Measurements from ENCODE around the gene AP3D1.
"Not testable (repeated sequence)": the region's sequence is repeated elsewhere in the genome, so short reads cannot be mapped to it uniquely, and the experiment has no call there.

Gene AP3D1

GRCh38 chr19:2142173-2142829 is 9.1 kb downstream of the AP3D1 start:
- TF ChIP-seq POU2F2 (IDR thresholded peaks at IDR 0.05; ENCODE audit: low read depth, low read length) (no peak), PAX5 (IDR thresholded peaks at IDR 0.05; ENCODE audit: insufficient read depth, low read length, severe bottlenecking) (no peak), POLR2A (IDR thresholded peaks at IDR 0.05; ENCODE audit: low read depth, low read length) (no peak), SPI1 (IDR thresholded peaks at IDR 0.05; ENCODE audit: low read depth, low read length) (no peak), POLR2AphosphoS5 (IDR thresholded peaks at IDR 0.05; ENCODE audit: low read depth, low read length) (no peak), TAF1 (IDR thresholded peaks at IDR 0.05; ENCODE audit: low read depth, low read length) (no peak)
- FAIRE-seq (no peak), DNase-seq (ENCODE audit: insufficient read length, low spot score) (no peak)

DNA sequence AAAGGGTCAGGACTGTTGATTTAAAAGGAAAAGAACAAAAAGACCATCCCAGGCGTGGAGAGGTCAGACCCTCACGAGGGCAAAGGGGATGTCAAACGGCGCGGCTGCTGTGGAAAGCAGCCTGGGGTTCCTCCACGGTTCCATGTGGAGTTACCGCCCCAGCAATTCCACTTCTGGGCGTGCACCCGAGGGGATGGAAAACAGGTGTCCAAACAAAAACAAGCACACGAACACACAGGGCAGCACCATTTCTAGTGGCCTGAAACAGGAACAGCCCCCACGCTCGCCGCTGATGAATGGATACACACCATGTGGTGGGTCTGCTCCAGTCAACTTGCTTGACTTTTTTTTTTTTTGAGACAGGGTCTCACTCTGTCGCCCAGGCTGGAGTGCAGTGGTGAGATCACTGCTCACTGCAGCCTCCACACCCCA is 11.2 kb downstream of the AP3D1 start:
- no peak for FAIRE-seq
- DNase-seq (ENCODE audit: insufficient read length, low spot score): no peak
- TF ChIP-seq SPI1 (IDR thresholded peaks at IDR 0.05; ENCODE audit: low read depth, low read length) (no peak), POLR2AphosphoS5 (IDR thresholded peaks at IDR 0.05; ENCODE audit: low read depth, low read length) (no peak; the same call in 1 of the 2 replicates), POU2F2 (IDR thresholded peaks at IDR 0.05; ENCODE audit: low read depth, low read length) (no peak), PAX5 (IDR thresholded peaks at IDR 0.05; ENCODE audit: insufficient read depth, low read length, severe bottlenecking) (no peak), TAF1 (IDR thresholded peaks at IDR 0.05; ENCODE audit: low read depth, low read length) (no peak), POLR2A (IDR thresholded peaks at IDR 0.05; ENCODE audit: low read depth, low read length) (no peak)

GRCh38 chr19:2139385-2140137 is 11.8 kb downstream of the AP3D1 start:
- FAIRE-seq (no peak), DNase-seq (ENCODE audit: insufficient read length, low spot score) (no peak)
- no peak for TF ChIP-seq SPI1 (IDR thresholded peaks at IDR 0.05; ENCODE audit: low read depth, low read length)
- TF ChIP-seq POLR2A (IDR thresholded peaks at IDR 0.05; ENCODE audit: low read depth, low read length): no peak
- TF ChIP-seq PAX5 (IDR thresholded peaks at IDR 0.05; ENCODE audit: insufficient read depth, low read length, severe bottlenecking): no peak
- no peak for TF ChIP-seq POLR2AphosphoS5 (IDR thresholded peaks at IDR 0.05; ENCODE audit: low read depth, low read length)
- no peak for TF ChIP-seq TAF1 (IDR thresholded peaks at IDR 0.05; ENCODE audit: low read depth, low read length)
- TF ChIP-seq POU2F2 (IDR thresholded peaks at IDR 0.05; ENCODE audit: low read depth, low read length): no peak

GRCh38 chr19:2138061-2138728 is 13.2 kb downstream of the AP3D1 start:
- DNase-seq (ENCODE audit: insufficient read length, low spot score): no peak
- FAIRE-seq: no peak
- TF ChIP-seq POU2F2 (IDR thresholded peaks at IDR 0.05; ENCODE audit: low read depth, low read length) (no peak), TAF1 (IDR thresholded peaks at IDR 0.05; ENCODE audit: low read depth, low read length) (no peak), POLR2A (IDR thresholded peaks at IDR 0.05; ENCODE audit: low read depth, low read length) (no peak), POLR2AphosphoS5 (IDR thresholded peaks at IDR 0.05; ENCODE audit: low read depth, low read length) (no peak), SPI1 (IDR thresholded peaks at IDR 0.05; ENCODE audit: low read depth, low read length) (no peak), PAX5 (IDR thresholded peaks at IDR 0.05; ENCODE audit: insufficient read depth, low read length, severe bottlenecking) (no peak)

GRCh38 chr19:2136796-2137195 is 14.6 kb downstream of the AP3D1 start:
- FAIRE-seq (no peak), DNase-seq (ENCODE audit: insufficient read length, low spot score) (no peak)
- TF ChIP-seq TAF1 (IDR thresholded peaks at IDR 0.05; ENCODE audit: low read depth, low read length) (no peak), POLR2AphosphoS5 (IDR thresholded peaks at IDR 0.05; ENCODE audit: low read depth, low read length) (no peak)

DNA sequence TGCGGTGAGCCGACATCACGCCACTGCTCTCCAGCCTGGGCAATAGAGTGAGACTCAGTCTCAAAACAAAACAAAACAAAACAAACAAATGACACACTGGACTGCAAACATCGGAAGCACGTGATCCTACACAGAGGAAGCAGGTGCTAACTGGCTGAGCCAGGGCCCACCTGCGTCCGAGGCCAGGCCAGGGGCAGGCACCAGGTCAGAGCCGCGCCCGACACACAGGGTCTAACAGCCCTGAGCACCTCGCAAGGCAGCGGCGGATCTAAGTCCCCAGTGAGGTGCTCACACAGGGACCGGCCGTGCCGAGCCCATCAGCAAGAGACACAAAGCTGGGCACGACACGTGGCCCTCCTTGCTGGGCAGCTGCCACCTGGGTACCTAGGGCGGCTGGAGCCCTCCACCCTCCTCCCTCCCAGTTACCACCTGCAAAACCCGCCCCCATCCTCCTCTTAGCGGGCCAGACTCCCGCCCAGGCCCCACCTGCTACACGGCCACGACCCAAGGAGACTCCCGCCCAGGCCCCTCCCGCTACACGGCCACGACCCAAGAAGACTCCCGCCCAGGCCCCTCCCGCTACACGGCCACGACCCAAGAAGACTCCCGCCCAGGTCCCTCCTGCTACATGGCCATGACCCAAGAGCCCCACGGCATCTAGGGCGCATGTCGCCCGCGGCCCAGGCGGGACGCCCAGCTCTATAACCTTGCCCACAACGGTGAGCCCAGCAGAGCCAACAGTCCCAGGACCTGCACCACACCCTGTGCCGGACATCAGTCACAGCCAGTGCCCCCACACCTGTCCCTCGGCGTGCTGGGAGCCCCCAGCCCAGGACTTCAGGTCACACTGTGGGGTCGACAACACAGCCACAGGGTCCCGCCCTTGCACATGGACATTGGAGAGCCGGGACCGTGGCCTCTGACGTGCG is 15.6 kb downstream of the AP3D1 start:
- no peak for TF ChIP-seq POLR2A (IDR thresholded peaks at IDR 0.05; ENCODE audit: low read depth, low read length)
- TF ChIP-seq TAF1 (IDR thresholded peaks at IDR 0.05; ENCODE audit: low read depth, low read length): no peak
- TF ChIP-seq SPI1 (IDR thresholded peaks at IDR 0.05; ENCODE audit: low read depth, low read length): no peak
- TF ChIP-seq POLR2AphosphoS5 (IDR thresholded peaks at IDR 0.05; ENCODE audit: low read depth, low read length): no peak
- no peak for TF ChIP-seq PAX5 (IDR thresholded peaks at IDR 0.05; ENCODE audit: insufficient read depth, low read length, severe bottlenecking)
- DNase-seq (ENCODE audit: insufficient read length, low spot score) (no peak), FAIRE-seq (no peak)

DNA sequence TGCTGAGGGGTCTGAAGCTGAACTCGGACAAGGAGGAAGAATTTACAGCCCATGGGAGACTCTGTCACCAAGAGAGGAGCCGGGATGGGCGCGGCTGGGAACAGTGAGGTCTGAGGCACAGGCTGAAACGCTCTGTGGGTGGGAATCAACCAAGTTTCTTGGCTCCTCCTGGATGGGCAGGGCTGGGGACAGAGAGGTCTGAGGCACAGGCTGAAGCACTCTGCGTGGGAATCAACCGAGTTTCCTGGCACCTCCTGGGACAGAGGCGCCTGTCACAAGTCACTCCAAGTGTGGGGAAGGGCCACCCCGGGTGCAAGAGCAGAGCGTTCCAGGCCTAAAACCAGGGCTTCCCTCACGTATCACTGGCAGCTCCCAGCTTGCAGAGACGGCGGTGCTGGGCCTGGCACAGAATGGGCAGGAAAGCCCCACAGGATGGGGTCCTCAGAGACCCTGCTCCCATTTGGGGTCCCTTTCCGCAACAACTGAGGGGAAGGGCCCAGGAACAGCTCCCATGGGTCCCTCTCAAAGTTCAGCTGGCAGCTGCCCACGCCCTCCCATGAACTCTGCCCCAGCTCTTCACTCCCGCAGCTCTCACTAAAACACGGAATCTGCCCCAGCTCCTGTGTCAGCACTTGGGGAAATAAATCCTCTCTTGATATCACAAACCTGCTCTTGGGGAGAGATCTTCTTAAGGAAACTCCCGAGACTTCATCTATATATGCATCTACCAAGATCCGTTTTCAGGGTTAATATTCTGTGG is 18.5 kb downstream of the AP3D1 start:
- DNase-seq (ENCODE audit: insufficient read length, low spot score) (no peak), FAIRE-seq (no peak)
- TF ChIP-seq POU2F2 (IDR thresholded peaks at IDR 0.05; ENCODE audit: low read depth, low read length): no peak
- no peak for TF ChIP-seq TAF1 (IDR thresholded peaks at IDR 0.05; ENCODE audit: low read depth, low read length)
- no peak for TF ChIP-seq SPI1 (IDR thresholded peaks at IDR 0.05; ENCODE audit: low read depth, low read length)
- TF ChIP-seq PAX5 (IDR thresholded peaks at IDR 0.05; ENCODE audit: insufficient read depth, low read length, severe bottlenecking): no peak
- no peak for TF ChIP-seq POLR2AphosphoS5 (IDR thresholded peaks at IDR 0.05; ENCODE audit: low read depth, low read length)
- no peak for TF ChIP-seq POLR2A (IDR thresholded peaks at IDR 0.05; ENCODE audit: low read depth, low read length)

- FAIRE-seq (no peak), DNase-seq (ENCODE audit: insufficient read length, low spot score) (no peak)
- no peak for TF ChIP-seq POLR2AphosphoS5 (IDR thresholded peaks at IDR 0.05; ENCODE audit: low read depth, low read length)
- no peak for TF ChIP-seq TAF1 (IDR thresholded peaks at IDR 0.05; ENCODE audit: low read depth, low read length)
- TF ChIP-seq POU2F2 (IDR thresholded peaks at IDR 0.05; ENCODE audit: low read depth, low read length): no peak
- TF ChIP-seq PAX5 (IDR thresholded peaks at IDR 0.05; ENCODE audit: insufficient read depth, low read length, severe bottlenecking): no peak
- no peak for TF ChIP-seq SPI1 (IDR thresholded peaks at IDR 0.05; ENCODE audit: low read depth, low read length)
- no peak for TF ChIP-seq POLR2A (IDR thresholded peaks at IDR 0.05; ENCODE audit: low read depth, low read length)
Observed at GRCh38 chr19:2132191-2132590, 19.2 kb downstream of the AP3D1 start.

GRCh38 chr19:2131012-2131975 is 20.1 kb downstream of the AP3D1 start:
- DNase-seq (ENCODE audit: insufficient read length, low spot score); FAIRE-seq: not testable (repeated sequence)

All from GM12891 (cell line).